Stimulated activated CD4-positive, alpha-beta T cell treated with anti-CD3 and anti-CD28 coated beads, TNF-alpha, amount 100 ng/mL, for 4 hours (primary cell): ENCODE results near the gene ATP11B.
"Not testable (repeated sequence)": the region's sequence is repeated elsewhere in the genome, so short reads cannot be mapped to it uniquely, and the experiment has no call there.

ENCODE experiments used
- DNase-seq, 3 experiments: peaks; one replicate each; pipeline ENCODE4 v3.0.0-alpha.2; 2020; ENCODE audit warnings: low read depth in 3 of 3

Gene ATP11B

DNA sequence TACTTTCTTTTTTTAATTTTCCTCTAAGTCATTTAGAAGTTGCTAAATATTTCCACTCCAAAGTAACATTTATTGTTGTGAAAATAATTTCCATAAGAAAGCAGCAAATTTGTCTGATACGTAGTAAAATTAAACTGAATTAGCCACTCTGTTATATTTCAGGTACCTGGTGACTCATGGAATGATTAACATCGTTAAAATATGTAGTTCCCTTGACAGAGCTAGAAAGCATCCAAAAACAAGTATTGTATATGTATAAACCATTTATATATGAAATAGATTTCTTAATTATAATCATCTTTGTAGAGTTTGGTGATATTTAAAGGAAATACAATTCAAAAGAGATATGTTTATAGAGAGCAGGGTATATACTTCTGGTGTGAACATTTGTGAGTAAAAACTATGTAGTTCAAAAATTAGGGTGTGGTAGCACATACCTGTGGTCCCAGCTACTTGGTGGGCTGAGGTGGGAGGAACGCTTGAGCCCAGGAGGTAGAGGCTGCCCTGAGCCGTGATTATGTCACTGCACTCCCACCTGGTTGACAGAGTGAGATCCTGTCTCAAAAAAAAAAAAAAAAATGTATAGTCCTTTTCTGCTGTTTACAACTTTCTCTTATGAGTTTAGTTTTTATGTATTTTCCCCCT, 36.6 kb downstream of the ATP11B start:
- no peak for DNase-seq

DNA sequence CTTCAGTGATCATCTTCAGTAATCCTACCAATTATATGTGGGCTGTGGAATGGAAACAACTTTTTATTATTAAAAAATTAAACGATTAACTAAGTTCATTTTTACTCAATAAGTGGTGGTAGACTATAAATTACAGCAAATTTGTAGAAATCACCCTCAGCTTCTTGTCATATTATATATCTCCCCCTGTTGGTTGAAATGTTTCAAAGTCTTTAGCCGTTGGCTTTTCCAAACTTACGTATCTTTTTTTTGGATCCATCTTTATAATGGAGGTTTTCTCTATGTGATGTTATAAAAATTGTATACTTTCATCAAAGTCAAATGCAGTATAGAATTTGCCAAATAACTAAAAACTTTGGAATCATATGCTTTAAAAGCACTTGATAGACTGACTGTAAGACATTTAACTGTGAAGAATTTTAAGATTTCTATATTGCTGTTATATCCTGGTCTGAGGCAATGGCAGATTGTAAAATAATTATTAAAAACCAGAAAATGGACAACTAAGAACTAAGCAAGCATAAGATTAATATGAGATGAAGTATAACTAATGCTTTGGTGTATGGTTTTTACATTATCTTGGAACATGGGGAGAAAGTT, 44.7 kb downstream of the ATP11B start:
- no peak for DNase-seq

DNA sequence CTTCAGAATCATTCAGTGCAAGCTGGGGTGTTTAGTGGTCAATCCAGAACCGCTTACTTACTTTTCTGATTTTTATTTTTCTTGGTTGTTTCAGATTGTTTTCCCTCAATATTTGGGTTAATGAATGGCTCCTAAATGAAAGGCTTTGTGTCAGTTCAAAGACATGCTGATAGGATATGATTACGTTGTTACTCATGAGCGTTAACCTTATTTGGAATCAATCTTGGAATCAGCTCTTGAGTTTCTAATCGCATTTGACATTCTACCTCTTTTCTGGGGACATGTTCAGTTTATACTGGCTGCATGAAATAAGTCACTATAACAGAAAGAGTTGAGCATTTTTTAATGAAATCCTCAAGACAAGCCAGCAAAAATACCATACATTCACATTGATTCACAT, 50.2 kb downstream of the ATP11B start:
- no peak for DNase-seq

GRCh38 chr3:182848906-182849305, 55.6 kb downstream of the ATP11B start:
- DNase-seq, result no peak

DNA sequence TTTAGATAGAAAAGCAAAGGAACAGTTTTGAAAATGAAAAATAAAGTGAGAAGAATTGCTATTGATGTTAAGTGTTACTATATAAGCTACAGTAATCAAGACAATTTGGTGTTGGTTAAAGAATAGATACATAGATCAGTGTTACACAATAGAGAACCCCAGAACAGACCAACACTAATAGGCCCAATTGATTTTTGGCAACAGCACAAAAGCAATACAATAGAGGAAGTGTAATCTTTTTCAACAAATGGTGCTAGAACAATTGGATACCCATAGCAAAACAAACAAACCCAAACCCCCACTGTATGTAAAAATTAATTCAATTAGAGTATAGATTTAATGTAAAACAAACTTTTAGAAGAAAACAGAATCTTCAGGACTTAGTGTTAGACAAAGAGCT, 61.8 kb downstream of the ATP11B start:
- DNase-seq, result no peak

GRCh38 chr3:182861348-182861747, 68.0 kb downstream of the ATP11B start:
- DNase-seq, result no peak

GRCh38 chr3:182862159-182862860, 69.0 kb downstream of the ATP11B start:
- no peak for DNase-seq

- DNase-seq, result no peak
Measured at GRCh38 chr3:182869059-182869458, 75.8 kb downstream of the ATP11B start.

- DNase-seq, result not testable (repeated sequence)
Measured at GRCh38 chr3:182870917-182871316, 77.6 kb downstream of the ATP11B start.

DNA sequence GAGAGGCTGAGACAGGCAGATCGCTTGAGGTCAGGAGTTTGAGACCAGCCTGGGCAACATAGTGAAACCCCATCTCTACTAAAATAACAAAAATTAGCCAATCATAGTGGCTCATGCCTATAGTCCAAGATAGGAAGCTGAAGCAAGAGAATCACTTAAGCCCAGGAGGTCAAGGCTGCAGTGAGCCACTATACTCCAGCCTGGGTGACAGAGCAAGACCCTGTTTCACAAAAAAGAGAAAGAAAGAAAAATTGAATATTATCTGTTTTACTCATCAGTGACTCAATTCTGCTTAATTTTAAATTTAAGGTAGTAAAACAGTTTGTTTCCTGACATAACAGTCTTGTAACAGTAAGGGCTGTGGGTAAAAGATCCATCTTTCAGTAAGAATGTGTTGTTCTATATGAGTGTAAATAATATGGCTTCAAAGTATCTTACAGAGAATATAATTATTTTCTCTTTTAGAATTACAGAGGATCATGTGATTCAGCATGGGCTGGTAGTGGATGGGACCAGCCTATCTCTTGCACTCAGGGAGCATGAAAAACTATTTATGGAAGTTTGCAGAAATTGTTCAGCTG, 85.8 kb downstream of the ATP11B start:
- no peak for DNase-seq

DNA sequence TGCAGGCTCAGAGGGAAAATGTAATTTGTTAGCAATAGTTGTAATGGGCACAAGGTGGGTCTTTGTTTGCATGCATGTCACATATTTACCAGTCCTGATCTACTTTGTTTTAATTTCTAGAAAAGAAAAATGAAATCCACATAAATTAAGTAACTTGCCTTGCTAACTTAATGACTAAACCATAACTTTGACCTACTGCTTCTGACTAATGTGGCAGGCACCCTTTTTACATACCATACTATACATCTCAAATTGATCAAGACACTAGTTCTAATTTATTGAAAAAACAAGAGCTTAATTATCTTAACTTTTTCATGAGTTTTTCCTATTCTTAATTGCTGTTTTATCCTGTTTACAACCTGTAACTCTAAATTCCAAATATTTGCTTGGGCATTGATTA, 93.2 kb downstream of the ATP11B start:
- DNase-seq, result no peak

GRCh38 chr3:182889948-182890629, 96.8 kb downstream of the ATP11B start:
- no peak for DNase-seq

GRCh38 chr3:182891364-182891763, 98.1 kb downstream of the ATP11B start:
- DNase-seq, result no peak

GRCh38 chr3:182892226-182892625, 98.9 kb downstream of the ATP11B start:
- no peak for DNase-seq

- DNase-seq, result no peak
Measured at GRCh38 chr3:182895513-182896112, 102.3 kb downstream of the ATP11B start.

GRCh38 chr3:182896553-182896952, 103.2 kb downstream of the ATP11B start:
- DNase-seq, result no peak

GRCh38 chr3:182902236-182902635, 108.9 kb downstream of the ATP11B start:
- no peak for DNase-seq

- DNase-seq, result no peak
Measured at GRCh38 chr3:182904164-182904563, 110.9 kb downstream of the ATP11B start.

GRCh38 chr3:182905623-182906022, 112.3 kb downstream of the ATP11B start:
- DNase-seq, result no peak

DNA sequence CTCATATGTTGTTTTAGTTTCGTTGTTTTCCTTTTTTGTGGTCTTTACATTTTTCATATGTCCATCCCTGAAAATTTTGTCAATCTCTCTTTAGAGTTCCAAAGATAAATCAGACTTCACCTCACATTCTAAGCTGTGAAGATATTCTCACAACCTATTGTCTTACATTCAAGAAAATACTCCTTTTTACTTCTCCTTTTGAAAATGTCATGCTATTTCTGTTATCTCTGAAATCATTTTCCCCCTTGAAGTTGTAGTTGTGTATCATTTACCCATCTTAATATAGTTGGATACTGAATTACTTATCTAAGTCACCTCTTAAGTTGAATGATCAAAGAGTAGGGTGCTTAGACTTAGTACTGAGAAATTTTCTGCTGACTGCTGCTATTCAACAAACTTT, 112.7 kb downstream of the ATP11B start:
- DNase-seq, result no peak

GRCh38 chr3:182908471-182908870, 115.2 kb downstream of the ATP11B start:
- DNase-seq, result no peak
